HepG2 (cell line): ENCODE data around the gene SLC1A4. TPM values are rescaled to one million over a fixed set of nuclear protein-coding genes. Genes with fewer than 3 reads are reported as not detected.

Experiments used
- ETV6 ChIP-seq: sonication (generic); formaldehyde crosslinking; conservative IDR thresholded peaks from 2 replicates; pipeline ENCODE4 v1.4.0; 2020; ENCODE audit warnings: missing genetic modification reagents
- HBP1 ChIP-seq: IDR thresholded peaks from 2 replicates; pipeline ENCODE4 v1.6.1; 2016; ENCODE audit warnings: low read depth, control low read depth
- JUN ChIP-seq: sonication (generic); formaldehyde crosslinking; IDR thresholded peaks from 2 replicates; pipeline ENCODE4 v1.4.0; 2020; ENCODE audit warnings: mild to moderate bottlenecking, missing genetic modification reagents
- MBNL3 ChIP-seq: fragments of 250-450 bp; sonication (Bioruptor Pico); conservative IDR thresholded peaks from 2 replicates; pipeline ENCODE4 v1.8.0; 2022; ENCODE audit warnings: mild to moderate bottlenecking, inconsistent platforms
- NFIC ChIP-seq: IDR thresholded peaks from 2 replicates; pipeline ENCODE4 v1.6.1; 2012; ENCODE audit warnings: mild to moderate bottlenecking, low read length, inconsistent platforms
- RXRA ChIP-seq: sonication (generic); formaldehyde crosslinking; IDR thresholded peaks from 2 replicates; pipeline ENCODE4 v1.5.1; 2020; ENCODE audit warnings: missing genetic modification reagents
- SNAI1 ChIP-seq: sonication (generic); formaldehyde crosslinking; IDR thresholded peaks from 2 replicates; pipeline ENCODE4 v1.5.0; 2020; ENCODE audit warnings: mild to moderate bottlenecking, missing genetic modification reagents, borderline replicate concordance
- STAT5B ChIP-seq: sonication (generic); formaldehyde crosslinking; IDR thresholded peaks from 2 replicates; pipeline ENCODE4 v1.4.0; 2020; ENCODE audit warnings: missing genetic modification reagents
- TEAD2 ChIP-seq: sonication (generic); formaldehyde crosslinking; IDR thresholded peaks from 2 replicates; pipeline ENCODE4 v1.9.0; 2021; ENCODE audit warnings: missing genetic modification reagents
- TMF1 ChIP-seq: sonication (generic); formaldehyde crosslinking; IDR thresholded peaks from 2 replicates; pipeline ENCODE4 v1.8.1; 2022; ENCODE audit warnings: low read depth, missing genetic modification reagents
- TSC22D2 ChIP-seq: sonication (generic); formaldehyde crosslinking; IDR thresholded peaks from 2 replicates; pipeline ENCODE4 v1.5.1; 2020; ENCODE audit warnings: missing genetic modification reagents, mild to moderate bottlenecking, borderline replicate concordance
- ZBED4 ChIP-seq: sonication (generic); formaldehyde crosslinking; IDR thresholded peaks from 2 replicates; pipeline ENCODE4 v1.4.0; 2020; ENCODE audit warnings: missing genetic modification reagents, borderline replicate concordance
- ZFP91 ChIP-seq: sonication (generic); formaldehyde crosslinking; IDR thresholded peaks from 2 replicates; pipeline ENCODE4 v1.9.0; 2022; ENCODE audit warnings: missing genetic modification reagents, mild to moderate bottlenecking, borderline replicate concordance
- ZKSCAN1 ChIP-seq: fragments of 150-350 bp; IDR thresholded peaks from 2 replicates; pipeline ENCODE4 v1.6.1; 2014; ENCODE audit warnings: low read length
- ZMYM2 ChIP-seq: sonication (generic); formaldehyde crosslinking; IDR thresholded peaks from 2 replicates; pipeline ENCODE4 v1.8.0; 2022; ENCODE audit warnings: mild to moderate bottlenecking, missing genetic modification reagents
- ZNF354B ChIP-seq: sonication (generic); formaldehyde crosslinking; IDR thresholded peaks from 2 replicates; pipeline ENCODE4 v1.8.0; 2022; ENCODE audit warnings: mild to moderate bottlenecking, missing genetic modification reagents
- ZNF607 ChIP-seq: sonication (generic); formaldehyde crosslinking; IDR thresholded peaks from 2 replicates; pipeline ENCODE4 v1.5.1; 2020; ENCODE audit warnings: missing genetic modification reagents, mild to moderate bottlenecking, borderline replicate concordance
- ZNF614 ChIP-seq: IDR thresholded peaks from 2 replicates; pipeline ENCODE4 v1.6.1; 2018; ENCODE audit warnings: missing biosample characterization, missing genetic modification reagents, inconsistent platforms, borderline replicate concordance
- polyA plus RNA-seq, 8 experiments: library from polyadenylated mRNA; depleted of rRNA in 3 of 8; stranded (reverse) in 7 of 8; unstranded in 1 of 8; fragments of >200 nt; fragmentation: Illumina TruSeq in 4 of 8; extraction: Trizol in 4 of 8; gene quantifications; 2 replicates each; pipeline versions ENCODE4 v1.2.1 to v1.2.3, GENCODE V29; 2011 to 2016; ENCODE audit warnings: low read depth in 4 of 8, missing spikeins in 1 of 8, mixed read lengths in 1 of 8; ENCODE audit not compliant: insufficient read depth in 1 of 8
- total RNA-seq, 5 experiments: library from RNA; depleted of rRNA; stranded (reverse); fragments of >200 nt; fragmentation: Illumina TruSeq; extraction: Trizol; gene quantifications; 2 replicates each; pipeline ENCODE4 v1.2.3, GENCODE V29; 2016; ENCODE audit warnings: low read depth in 1 of 5
- TF ChIP-seq, protein P1 (sequence below): sonication (generic); formaldehyde crosslinking; IDR thresholded peaks from 2 replicates; pipeline ENCODE4 v1.4.0; 2020; ENCODE audit warnings: missing genetic modification reagents

SLC1A4 gene
- total and polyA plus RNA-seq, 2 of the 13 experiments (the other 11 are each of a cell fraction or from before 2014, with no cell fraction given), result 21.0 to 39.6 TPM

DNA sequence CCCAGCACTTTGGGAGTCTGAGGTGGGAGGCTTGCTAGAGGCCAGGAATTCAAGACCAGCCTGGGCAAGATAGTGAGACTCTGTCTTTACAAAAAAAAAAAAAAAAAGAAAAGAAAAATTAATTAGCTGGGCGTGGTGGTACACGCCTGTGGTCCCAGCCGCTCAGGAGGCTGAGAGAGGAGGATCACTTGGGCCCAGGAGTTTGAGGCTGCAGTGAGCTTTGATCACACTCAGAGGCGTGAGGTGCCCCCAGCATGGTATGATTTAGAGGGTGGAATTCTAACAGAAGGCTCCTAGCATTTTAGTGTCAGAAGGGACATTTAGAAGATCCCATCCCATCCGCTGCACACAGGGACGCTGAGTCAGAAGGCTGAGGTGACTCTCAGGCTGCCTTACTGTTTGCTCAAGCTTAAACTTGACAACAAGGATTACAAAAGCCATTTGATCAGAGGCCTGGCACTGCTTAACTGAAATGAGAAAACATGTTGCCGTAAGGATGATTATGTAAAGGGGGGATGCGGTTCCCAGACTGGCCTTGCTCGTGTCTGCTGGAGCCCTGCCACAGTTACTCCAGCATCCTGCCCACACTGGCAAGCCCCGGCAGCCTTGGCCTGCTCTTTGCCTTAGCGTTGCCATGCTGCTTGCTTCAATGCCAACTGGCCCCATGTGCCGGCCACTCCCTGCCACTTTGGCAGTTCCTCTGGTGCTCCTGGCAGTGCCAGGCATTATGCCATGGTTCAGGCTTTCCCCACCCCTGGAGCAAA, 45.6 kb upstream of the SLC1A4 start (continued):
- TF ChIP-seq, protein P1, sequence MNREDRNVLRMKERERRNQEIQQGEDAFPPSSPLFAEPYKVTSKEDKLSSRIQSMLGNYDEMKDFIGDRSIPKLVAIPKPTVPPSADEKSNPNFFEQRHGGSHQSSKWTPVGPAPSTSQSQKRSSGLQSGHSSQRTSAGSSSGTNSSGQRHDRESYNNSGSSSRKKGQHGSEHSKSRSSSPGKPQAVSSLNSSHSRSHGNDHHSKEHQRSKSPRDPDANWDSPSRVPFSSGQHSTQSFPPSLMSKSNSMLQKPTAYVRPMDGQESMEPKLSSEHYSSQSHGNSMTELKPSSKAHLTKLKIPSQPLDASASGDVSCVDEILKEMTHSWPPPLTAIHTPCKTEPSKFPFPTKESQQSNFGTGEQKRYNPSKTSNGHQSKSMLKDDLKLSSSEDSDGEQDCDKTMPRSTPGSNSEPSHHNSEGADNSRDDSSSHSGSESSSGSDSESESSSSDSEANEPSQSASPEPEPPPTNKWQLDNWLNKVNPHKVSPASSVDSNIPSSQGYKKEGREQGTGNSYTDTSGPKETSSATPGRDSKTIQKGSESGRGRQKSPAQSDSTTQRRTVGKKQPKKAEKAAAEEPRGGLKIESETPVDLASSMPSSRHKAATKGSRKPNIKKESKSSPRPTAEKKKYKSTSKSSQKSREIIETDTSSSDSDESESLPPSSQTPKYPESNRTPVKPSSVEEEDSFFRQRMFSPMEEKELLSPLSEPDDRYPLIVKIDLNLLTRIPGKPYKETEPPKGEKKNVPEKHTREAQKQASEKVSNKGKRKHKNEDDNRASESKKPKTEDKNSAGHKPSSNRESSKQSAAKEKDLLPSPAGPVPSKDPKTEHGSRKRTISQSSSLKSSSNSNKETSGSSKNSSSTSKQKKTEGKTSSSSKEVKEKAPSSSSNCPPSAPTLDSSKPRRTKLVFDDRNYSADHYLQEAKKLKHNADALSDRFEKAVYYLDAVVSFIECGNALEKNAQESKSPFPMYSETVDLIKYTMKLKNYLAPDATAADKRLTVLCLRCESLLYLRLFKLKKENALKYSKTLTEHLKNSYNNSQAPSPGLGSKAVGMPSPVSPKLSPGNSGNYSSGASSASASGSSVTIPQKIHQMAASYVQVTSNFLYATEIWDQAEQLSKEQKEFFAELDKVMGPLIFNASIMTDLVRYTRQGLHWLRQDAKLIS (CRISPR knock-in tag), result no peak
- TF ChIP-seq ZKSCAN1 (no peak), ZFP91 (CRISPR knock-in tag) (no peak; the same call in 1 of the 2 replicates), RXRA (peak; percentile 84), JUN (CRISPR knock-in tag) (no peak), SNAI1 (CRISPR knock-in tag) (no peak), ZNF607 (no peak), NFIC (0 out of 2 replicates have a peak, but pooled peaks have one; percentile 32), ETV6 (CRISPR knock-in tag) (no peak), ZNF354B (0 out of 2 replicates have a peak, but pooled peaks have one; percentile 49), ZMYM2 (CRISPR knock-in tag) (no peak), HBP1 (no peak; the same call in 1 of the 2 replicates), TMF1 (CRISPR knock-in tag) (no peak), TSC22D2 (no peak), MBNL3 (CRISPR knock-in tag) (no peak), ZBED4 (CRISPR knock-in tag) (no peak), ZNF614 (CRISPR knock-in tag) (peak; percentile 93; the same call in 1 of the 2 replicates), STAT5B (CRISPR knock-in tag) (no peak), TEAD2 (CRISPR knock-in tag) (no peak)
